ENCODE data around the gene TENM4.

Gene TENM4

GRCh38 chr11:79043726-79044125 lies 397.1 kb downstream of the TENM4 start:
- no peak for DNase-seq

- DNase-seq: no peak
These were observed 398.0 kb downstream of the TENM4 start for GRCh38 chr11:79042824-79043223.

- DNase-seq: no peak
These were observed 400.5 kb downstream of the TENM4 start for GRCh38 chr11:79040348-79040747.

GRCh38 chr11:79039122-79039521 lies 401.7 kb downstream of the TENM4 start:
- DNase-seq: no peak

GRCh38 chr11:79035881-79036280 lies 404.9 kb downstream of the TENM4 start:
- DNase-seq: no peak

- no peak for DNase-seq
These were observed 407.0 kb downstream of the TENM4 start for GRCh38 chr11:79033833-79034232.

- no peak for DNase-seq
These were observed 410.4 kb downstream of the TENM4 start for GRCh38 chr11:79030448-79030847.

GRCh38 chr11:79028225-79028624 lies 412.6 kb downstream of the TENM4 start:
- DNase-seq: no peak

GRCh38 chr11:79026803-79027445 lies 413.9 kb downstream of the TENM4 start:
- DNase-seq: no peak

GRCh38 chr11:79025622-79026021 lies 415.2 kb downstream of the TENM4 start:
- no peak for DNase-seq

GRCh38 chr11:79025097-79025496 lies 415.7 kb downstream of the TENM4 start:
- DNase-seq: no peak

GRCh38 chr11:79022265-79022664 lies 418.6 kb downstream of the TENM4 start:
- DNase-seq: no peak

- DNase-seq: no peak
These were observed 419.2 kb downstream of the TENM4 start for GRCh38 chr11:79021601-79022000.

GRCh38 chr11:79019975-79020374 lies 420.9 kb downstream of the TENM4 start:
- DNase-seq: no peak

GRCh38 chr11:79019277-79019676 lies 421.6 kb downstream of the TENM4 start:
- no peak for DNase-seq

GRCh38 chr11:79018371-79018849 lies 422.4 kb downstream of the TENM4 start:
- no peak for DNase-seq

GRCh38 chr11:79017811-79018210 lies 423.0 kb downstream of the TENM4 start:
- no peak for DNase-seq

GRCh38 chr11:79013509-79013908 lies 427.3 kb downstream of the TENM4 start:
- DNase-seq: no peak

GRCh38 chr11:79011357-79011756 lies 429.5 kb downstream of the TENM4 start:
- DNase-seq: no peak

- no peak for DNase-seq
These were observed 432.9 kb downstream of the TENM4 start for GRCh38 chr11:79007771-79008402.

GRCh38 chr11:79006854-79007253 lies 434.0 kb downstream of the TENM4 start:
- DNase-seq: no peak

- no peak for DNase-seq
These were observed 444.8 kb downstream of the TENM4 start for GRCh38 chr11:78996007-78996406.

- DNase-seq: no peak
These were observed 445.7 kb downstream of the TENM4 start for GRCh38 chr11:78995171-78995570.

- no peak for DNase-seq
These were observed 446.9 kb downstream of the TENM4 start for GRCh38 chr11:78993802-78994430.

Measured in activated effector memory CD4-positive, alpha-beta T cell treated with anti-CD3 and anti-CD28 coated beads, Interleukin-2, amount 50 U/mL, for 16 hours (primary cell).